DOHH2 (cell line): ENCODE data around the gene WARS2.

Source experiments
- H3F3A ChIP-seq: fragments of 200-600 bp; sonication (generic), shearing (Covaris generic); 2 replicates; pipeline ENCODE4 v1.6.0; 2016; ENCODE audit warnings: antibody characterized with exemption, mild to moderate bottlenecking; ENCODE audit not compliant: control insufficient read depth, insufficient read depth
- H3K27ac ChIP-seq: fragments of 200-600 bp; sonication (generic); 2 replicates; pipeline ENCODE4 v1.5.1; 2014; ENCODE audit warnings: low read depth, mild to moderate bottlenecking, low read length, moderate library complexity
- H3K27me3 ChIP-seq: fragments of 200-600 bp; sonication (generic); 2 replicates; pipeline ENCODE4 v1.6.1; 2014; ENCODE audit warnings: mild to moderate bottlenecking, low read length, mixed read lengths; ENCODE audit not compliant: control insufficient read depth
- H3K36me3 ChIP-seq: fragments of 200-600 bp; sonication (generic); 2 replicates; pipeline ENCODE4 v1.6.1; 2014; ENCODE audit warnings: mild to moderate bottlenecking, low read length, moderate library complexity, mixed read lengths; ENCODE audit not compliant: control insufficient read depth
- H3K4me1 ChIP-seq: fragments of 200-600 bp; sonication (generic); 2 replicates; pipeline ENCODE4 v1.6.1; 2014; ENCODE audit warnings: mild to moderate bottlenecking, low read length, mixed read lengths; ENCODE audit not compliant: control insufficient read depth
- H3K4me2 ChIP-seq: fragments of 200-600 bp; sonication (generic); 2 replicates; pipeline ENCODE4 v1.6.0; 2014; ENCODE audit warnings: mild to moderate bottlenecking, low read length, moderate library complexity
- H3K4me3 ChIP-seq: fragments of 200-600 bp; sonication (generic); 2 replicates; pipeline ENCODE4 v1.5.1; 2014; ENCODE audit warnings: mild to moderate bottlenecking, low read length, mixed read lengths
- H3K79me2 ChIP-seq: fragments of 200-600 bp; sonication (generic); 2 replicates; pipeline ENCODE4 v1.6.1; 2014; ENCODE audit warnings: mild to moderate bottlenecking, low read length, mixed read lengths; ENCODE audit not compliant: control insufficient read depth
- H3K9me2 ChIP-seq: fragments of 200-600 bp; sonication (generic); replicated peaks from 2 replicates; pipeline ENCODE4 v1.6.1; 2014; ENCODE audit warnings: mild to moderate bottlenecking, low read length, mixed read lengths; ENCODE audit not compliant: control insufficient read depth
- H3K9me3 ChIP-seq: fragments of 200-600 bp; sonication (generic); 2 replicates; pipeline ENCODE4 v1.6.1; 2014; ENCODE audit warnings: antibody characterized with exemption, low read length, mixed read lengths; ENCODE audit not compliant: control insufficient read depth, insufficient read depth
- H4K20me1 ChIP-seq: fragments of 200-600 bp; sonication (generic); 2 replicates; pipeline ENCODE4 v1.6.0; 2014; ENCODE audit warnings: low read depth, mild to moderate bottlenecking, antibody characterized with exemption, low read length, moderate library complexity; ENCODE audit not compliant: control insufficient read depth, insufficient read depth
- EZH2phosphoT487 ChIP-seq: fragments of 200-600 bp; sonication (generic); IDR thresholded peaks from 2 replicates; pipeline ENCODE4 v1.6.1; 2017; ENCODE audit warnings: borderline replicate concordance, mild to moderate bottlenecking, antibody characterized with exemption, low read length, moderate library complexity, mixed read lengths
- TF ChIP-seq, protein P1 (sequence below): fragments of 200-600 bp; sonication (generic); IDR thresholded peaks from one replicate; pipeline ENCODE4 v1.5.1; 2014; ENCODE audit warnings: antibody characterized with exemption, mild to moderate bottlenecking, low read depth, low read length; ENCODE audit not compliant: poor library complexity, severe bottlenecking

Gene WARS2

DNA sequence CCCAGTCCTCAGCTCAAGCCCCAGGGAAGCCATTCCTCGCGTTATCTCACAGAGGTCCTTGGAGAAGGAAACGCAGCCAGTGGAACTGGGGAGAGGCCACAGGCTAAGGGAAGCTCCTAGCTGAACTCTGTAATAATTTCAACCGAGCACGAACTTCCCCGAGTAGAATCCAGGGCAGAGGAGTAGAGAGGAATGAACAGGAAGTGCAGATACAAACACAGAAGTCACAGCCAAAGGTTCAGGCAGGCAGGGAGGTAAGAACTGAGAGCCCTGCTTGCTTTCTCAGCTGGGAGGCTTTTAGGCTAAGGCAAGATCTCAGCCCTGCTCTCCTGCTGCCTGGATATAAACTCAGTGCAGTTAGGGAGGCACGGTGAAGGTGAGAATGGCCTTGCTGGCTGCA is 23.7 kb downstream of the WARS2 start:
- no peaks in the 10 kb centered on the region; the same call in 1 of the 2 replicates for H3K79me2 ChIP-seq
- H3K9me3 ChIP-seq: no peaks in the 10 kb centered on the region
- no peak overlapping the region for H3K4me3 ChIP-seq
- no peak for TF ChIP-seq EZH2phosphoT487
- TF ChIP-seq, protein P1, sequence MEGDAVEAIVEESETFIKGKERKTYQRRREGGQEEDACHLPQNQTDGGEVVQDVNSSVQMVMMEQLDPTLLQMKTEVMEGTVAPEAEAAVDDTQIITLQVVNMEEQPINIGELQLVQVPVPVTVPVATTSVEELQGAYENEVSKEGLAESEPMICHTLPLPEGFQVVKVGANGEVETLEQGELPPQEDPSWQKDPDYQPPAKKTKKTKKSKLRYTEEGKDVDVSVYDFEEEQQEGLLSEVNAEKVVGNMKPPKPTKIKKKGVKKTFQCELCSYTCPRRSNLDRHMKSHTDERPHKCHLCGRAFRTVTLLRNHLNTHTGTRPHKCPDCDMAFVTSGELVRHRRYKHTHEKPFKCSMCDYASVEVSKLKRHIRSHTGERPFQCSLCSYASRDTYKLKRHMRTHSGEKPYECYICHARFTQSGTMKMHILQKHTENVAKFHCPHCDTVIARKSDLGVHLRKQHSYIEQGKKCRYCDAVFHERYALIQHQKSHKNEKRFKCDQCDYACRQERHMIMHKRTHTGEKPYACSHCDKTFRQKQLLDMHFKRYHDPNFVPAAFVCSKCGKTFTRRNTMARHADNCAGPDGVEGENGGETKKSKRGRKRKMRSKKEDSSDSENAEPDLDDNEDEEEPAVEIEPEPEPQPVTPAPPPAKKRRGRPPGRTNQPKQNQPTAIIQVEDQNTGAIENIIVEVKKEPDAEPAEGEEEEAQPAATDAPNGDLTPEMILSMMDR: no peak
- H3K9me2 ChIP-seq: no peaks in the 10 kb centered on the region
- no peaks in the 10 kb centered on the region for H3K27me3 ChIP-seq
- no peaks in the 10 kb centered on the region for H4K20me1 ChIP-seq
- H3K4me2 ChIP-seq: no peak overlapping the region
- H3K27ac ChIP-seq: no peak overlapping the region
- no peaks in the 10 kb centered on the region for H3K4me1 ChIP-seq
- no peaks in the 10 kb centered on the region for H3K36me3 ChIP-seq
- no peaks in the 10 kb centered on the region for H3F3A ChIP-seq

DNA sequence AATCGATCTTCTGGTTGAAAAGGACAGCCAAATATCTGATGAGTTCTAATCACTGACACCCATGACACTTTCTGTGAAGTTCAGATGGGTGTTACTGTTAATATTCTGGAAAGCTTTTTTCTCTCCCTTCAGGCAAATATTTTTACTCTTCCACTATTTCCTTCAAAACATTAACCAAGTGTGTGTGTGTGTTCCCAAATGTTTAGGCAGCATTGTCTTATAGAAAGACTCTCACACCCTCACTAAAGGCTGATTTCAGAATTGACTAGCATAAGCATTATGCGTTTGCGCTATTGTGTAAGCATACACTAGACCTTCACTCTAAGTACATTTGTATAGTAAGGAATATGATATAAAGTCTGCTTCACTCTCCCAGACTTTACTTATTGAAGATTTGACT is 24.7 kb downstream of the WARS2 start:
- H3K79me2 ChIP-seq: no peaks in the 10 kb centered on the region; the same call in 1 of the 2 replicates
- no peaks in the 10 kb centered on the region for H3F3A ChIP-seq
- no peak overlapping the region for H3K4me3 ChIP-seq
- H3K9me3 ChIP-seq: no peaks in the 10 kb centered on the region
- no peaks in the 10 kb centered on the region for H3K9me2 ChIP-seq
- H4K20me1 ChIP-seq: no peaks in the 10 kb centered on the region
- no peak overlapping the region for H3K27ac ChIP-seq
- H3K27me3 ChIP-seq: no peaks in the 10 kb centered on the region
- no peaks in the 10 kb centered on the region for H3K36me3 ChIP-seq
- no peak overlapping the region for H3K4me2 ChIP-seq
- no peaks in the 10 kb centered on the region for H3K4me1 ChIP-seq
- TF ChIP-seq, protein P1: no peak
- no peak for TF ChIP-seq EZH2phosphoT487

GRCh38 chr1:119115311-119115710 is 25.1 kb downstream of the WARS2 start:
- Histone ChIP-seq H4K20me1 (no peaks in the 10 kb centered on the region), H3K36me3 (no peaks in the 10 kb centered on the region), H3K4me2 (no peak overlapping the region), H3K9me3 (no peaks in the 10 kb centered on the region), H3K27ac (no peak overlapping the region), H3K27me3 (no peaks in the 10 kb centered on the region), H3K79me2 (no peaks in the 10 kb centered on the region; the same call in 1 of the 2 replicates), H3F3A (no peaks in the 10 kb centered on the region), H3K4me3 (no peak overlapping the region), H3K9me2 (no peaks in the 10 kb centered on the region), H3K4me1 (no peaks in the 10 kb centered on the region)
- TF ChIP-seq EZH2phosphoT487: no peak
- TF ChIP-seq, protein P1: no peak

DNA sequence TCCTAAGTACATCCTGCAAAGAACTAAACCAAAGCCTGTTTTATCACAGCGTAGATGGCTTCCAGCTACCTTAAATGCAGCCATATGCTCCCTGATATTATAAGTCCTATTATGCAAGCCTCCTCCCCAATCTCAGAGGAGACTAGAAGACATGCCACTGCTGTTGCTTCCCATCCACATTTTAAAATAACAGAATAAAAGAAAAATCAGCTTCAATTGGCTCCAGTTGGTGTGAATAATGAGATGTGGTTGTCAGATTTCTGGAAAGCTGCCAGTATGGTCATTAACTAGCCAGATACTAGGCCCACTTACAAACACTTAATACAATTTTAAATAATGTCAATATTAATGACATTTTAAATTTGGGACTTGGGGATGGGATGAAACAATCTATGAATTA is 25.7 kb downstream of the WARS2 start:
- Histone ChIP-seq H3K4me1 (no peaks in the 10 kb centered on the region), H3K9me2 (no peaks in the 10 kb centered on the region), H3K36me3 (no peaks in the 10 kb centered on the region), H3F3A (no peaks in the 10 kb centered on the region), H4K20me1 (no peaks in the 10 kb centered on the region), H3K79me2 (no peaks in the 10 kb centered on the region; the same call in 1 of the 2 replicates), H3K4me3 (no peak overlapping the region), H3K9me3 (no peaks in the 10 kb centered on the region), H3K27ac (no peak overlapping the region), H3K4me2 (no peak overlapping the region), H3K27me3 (no peaks in the 10 kb centered on the region)
- TF ChIP-seq EZH2phosphoT487: no peak
- TF ChIP-seq, protein P1: no peak
